HG03139 (cell line): ENCODE results near the gene IGFBPL1.

ENCODE experiments used
- ATAC-seq: cut with Tn5 transposase; IDR thresholded peaks from one replicate; pipeline ENCODE4 v1.9.1; 2021; ENCODE audit not compliant: unreplicated experiment

Gene IGFBPL1

GRCh38 chr9:38357350-38358114 is 66.7 kb downstream of the IGFBPL1 start:
- ATAC-seq, result no peak

GRCh38 chr9:38356851-38357250 is 67.4 kb downstream of the IGFBPL1 start:
- ATAC-seq, result no peak
